Lower leg skin (tissue), 3 donors: ENCODE measurements around the gene PTPRN2.

Experiments used
- CTCF ChIP-seq, 3 donors: fragments of 450-650 bp; IDR thresholded peaks; one replicate each; pipeline ENCODE4 v1.5.1; 2016; ENCODE audit warnings: antibody characterized with exemption in 3 of 3, mild to moderate bottlenecking in 3 of 3, moderate library complexity in 2 of 3
- POLR2A ChIP-seq, 2 donors: fragments of 450-650 bp; IDR thresholded peaks; one replicate each; pipeline ENCODE4 v1.6.1; 2016 to 2017; ENCODE audit warnings: antibody characterized with exemption in 2 of 2, mild to moderate bottlenecking in 1 of 2, moderate library complexity in 1 of 2

GRCh38 chr7:158030566-158030965, 557.1 kb downstream of the PTPRN2 start:
- no peak for TF ChIP-seq CTCF (IDR thresholded peaks at IDR 0.05)
- TF ChIP-seq POLR2A (IDR thresholded peaks at IDR 0.05), result no peak
